HEK293T (cell line): Measurements from ENCODE around the gene DSTYK.

Experiments
- FOXA1 ChIP-seq: fragments of 450-650 bp; IDR thresholded peaks from 2 replicates; pipeline ENCODE4 v1.6.1; 2016; ENCODE audit warnings: mild to moderate bottlenecking
- LEF1 ChIP-seq: fragments of 450-650 bp; IDR thresholded peaks from 2 replicates; pipeline ENCODE4 v1.6.1; 2017; ENCODE audit warnings: mild to moderate bottlenecking, borderline replicate concordance
- SUZ12 ChIP-seq: fragments of 450-650 bp; IDR thresholded peaks from 2 replicates; pipeline ENCODE4 v1.6.1; 2016; ENCODE audit warnings: mild to moderate bottlenecking

DNA sequence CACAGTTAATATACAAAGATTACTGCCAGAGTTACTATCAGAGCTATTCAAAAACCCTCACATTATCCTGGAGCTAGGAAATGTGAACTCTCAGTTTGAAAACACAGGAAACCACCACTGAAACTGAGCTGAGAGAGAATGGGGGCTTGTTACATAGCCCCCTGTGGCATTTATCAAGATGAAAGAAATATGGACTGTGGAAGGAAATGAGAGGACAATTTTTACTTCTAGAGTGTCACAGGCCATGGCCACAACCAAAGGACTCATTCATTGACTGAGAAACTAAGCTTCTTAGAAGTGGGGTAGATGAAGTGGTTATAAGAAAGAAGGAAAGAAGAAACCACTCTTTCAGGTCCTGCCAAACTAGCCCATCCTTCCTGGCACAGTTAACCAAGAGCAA is 25.3 kb downstream of the DSTYK start:
- TF ChIP-seq LEF1 (no peak), SUZ12 (no peak), FOXA1 (no peak)
